ENCODE data around the gene HOXA3.

- TF ChIP-seq CTCF (IDR thresholded peaks at IDR 0.05) (no peak), POLR2A (IDR thresholded peaks at IDR 0.05) (no peak), POLR2AphosphoS5 (IDR thresholded peaks at IDR 0.05) (no peak)
Measured at GRCh38 chr7:27164367-27165088, 12.1 kb upstream of the HOXA3 start.

Measured in breast epithelium (tissue), 3 donors.